SK-N-SH (cell line): Measurements from ENCODE around the gene TXN2. TPM values are rescaled to one million over a fixed set of nuclear protein-coding genes. Genes with fewer than 3 reads are reported as not detected.
A peak's percentile ranks its signal among the peaks of the same experiment; 100 is the strongest.

Experiments
- CTCF ChIA-PET: fragments of 300-600, 350-600 bp; formaldehyde crosslinking; extraction: SDS; loops from one replicate; lab custom pipeline; 2021; lab: Yijun Ruan, JAX
- POLR2A ChIA-PET: fragments of 350-600 bp; sonication (Branson Sonifier 250); formaldehyde crosslinking; extraction: SDS; loops from one replicate; lab custom pipeline; 2020; ENCODE audit warnings: antibody characterized with exemption, inconsistent platforms; lab: Yijun Ruan, JAX
- DNase-seq: peaks from one replicate; pipeline ENCODE4 v3.0.0; 2012
- H2AFZ ChIP-seq: fragments of 200-600 bp; sonication (generic); 2 replicates; pipeline ENCODE4 v1.8.1; 2016; ENCODE audit warnings: antibody characterized with exemption, mild to moderate bottlenecking, low read depth
- H3F3A ChIP-seq: fragments of 200-600 bp; sonication (generic); replicated peaks from 2 replicates; pipeline ENCODE3; 2016; ENCODE audit warnings: antibody characterized with exemption, mild to moderate bottlenecking; ENCODE audit not compliant: insufficient read depth
- H3K27ac ChIP-seq, 2 experiments: fragments of 200-500 bp in 1 of 2; fragments of 200-600 bp in 1 of 2; sonication (Bioruptor generic) in 1 of 2; sonication (generic), shearing (Covaris generic) in 1 of 2; 2 replicates each; pipeline versions ENCODE4 v1.5.1 to v1.6.1; 2014 to 2016; ENCODE audit warnings: low read depth in 2 of 2, inconsistent platforms in 1 of 2, low read length in 1 of 2, mild to moderate bottlenecking in 1 of 2, mixed read lengths in 1 of 2
- H3K27me3 ChIP-seq: fragments of 200-600 bp; sonication (generic), shearing (Covaris generic); 2 replicates; pipeline ENCODE4 v1.6.1; 2016; ENCODE audit warnings: mixed run types; ENCODE audit not compliant: insufficient read depth
- H3K36me3 ChIP-seq, 2 experiments: fragments of 200-500 bp in 1 of 2; fragments of 200-600 bp in 1 of 2; sonication (Bioruptor generic) in 1 of 2; sonication (generic) in 1 of 2; replicated peaks in 1 of 2; 2 replicates each; pipeline versions ENCODE3 to v1.5.1; 2014 to 2016; ENCODE audit warnings: low read length in 1 of 2, mild to moderate bottlenecking in 1 of 2; ENCODE audit not compliant: insufficient read depth in 2 of 2, control insufficient read depth in 1 of 2
- H3K4me1 ChIP-seq, 2 experiments: fragments of 200-500 bp in 1 of 2; fragments of 200-600 bp in 1 of 2; sonication (Bioruptor generic) in 1 of 2; sonication (generic), shearing (Covaris generic) in 1 of 2; 2 replicates each; pipeline versions ENCODE4 v1.5.1 to v1.6.1; 2014 to 2016; ENCODE audit warnings: low read depth in 1 of 2, low read length in 1 of 2, mixed run types in 1 of 2; ENCODE audit not compliant: insufficient read depth in 2 of 2, control insufficient read depth in 1 of 2
- H3K4me2 ChIP-seq: fragments of 200-600 bp; sonication (generic), shearing (Covaris generic); 2 replicates; pipeline ENCODE4 v1.6.1; 2017; ENCODE audit warnings: mixed run types
- H3K4me3 ChIP-seq, 2 experiments: fragments of 200-500 bp in 1 of 2; fragments of 200-600 bp in 1 of 2; sonication (Bioruptor generic) in 1 of 2; sonication (generic), shearing (Covaris generic) in 1 of 2; 2 replicates each; pipeline versions ENCODE4 v1.5.1 to v1.8.1; 2014 to 2016; ENCODE audit warnings: low read depth in 2 of 2, inconsistent platforms in 1 of 2, low read length in 1 of 2, mild to moderate bottlenecking in 1 of 2, mixed read lengths in 1 of 2, moderate library complexity in 1 of 2
- H3K79me2 ChIP-seq: fragments of 200-600 bp; sonication (generic); 2 replicates; pipeline ENCODE4 v1.8.1; 2017; ENCODE audit warnings: mild to moderate bottlenecking; ENCODE audit not compliant: insufficient read depth
- H3K9ac ChIP-seq: fragments of 200-600 bp; sonication (generic); 2 replicates; pipeline ENCODE4 v1.6.1; 2017; ENCODE audit warnings: mixed run types
- H3K9me2 ChIP-seq: fragments of 200-600 bp; sonication (generic); 2 replicates; pipeline ENCODE4 v1.6.1; 2017; ENCODE audit warnings: mixed run types
- H3K9me3 ChIP-seq: fragments of 200-600 bp; sonication (generic); 2 replicates; pipeline ENCODE4 v1.6.1; 2017; ENCODE audit warnings: mixed run types, mild to moderate bottlenecking, moderate library complexity
- H4K20me1 ChIP-seq: fragments of 200-600 bp; sonication (generic); 2 replicates; pipeline ENCODE4 v1.6.1; 2017; ENCODE audit warnings: mild to moderate bottlenecking, mixed run types; ENCODE audit not compliant: insufficient read depth
- GATA2 ChIP-seq: sonication (generic); formaldehyde crosslinking; IDR thresholded peaks from 2 replicates; pipeline ENCODE4 v1.5.0; 2020; ENCODE audit warnings: mild to moderate bottlenecking, missing genetic modification reagents
- NFIC ChIP-seq: IDR thresholded peaks from 2 replicates; pipeline ENCODE4 v1.4.0; 2012; ENCODE audit warnings: borderline replicate concordance
- NRF1 ChIP-seq: IDR thresholded peaks from 2 replicates; pipeline ENCODE4 v1.6.1; 2012; ENCODE audit warnings: low read depth, mild to moderate bottlenecking, low read length
- RFX5 ChIP-seq: IDR thresholded peaks from 2 replicates; pipeline ENCODE4 v1.6.1; 2012; ENCODE audit warnings: mild to moderate bottlenecking, improper control_type of control experiment, low read length
- RXRA ChIP-seq: IDR thresholded peaks from 2 replicates; pipeline ENCODE4 v1.4.0; 2012; ENCODE audit warnings: low read depth, mild to moderate bottlenecking, borderline replicate concordance
- SMC3 ChIP-seq: IDR thresholded peaks from 2 replicates; pipeline ENCODE4 v1.6.1; 2012; ENCODE audit warnings: low read depth, low read length, improper control_type of control experiment
- TCF12 ChIP-seq: IDR thresholded peaks from 2 replicates; pipeline ENCODE4 v1.4.0; 2012
- YY1 ChIP-seq: IDR thresholded peaks from 2 replicates; pipeline ENCODE4 v1.4.0; 2012; ENCODE audit warnings: low read depth, mild to moderate bottlenecking
- WGBS: methylation state at CpG from one replicate; pipeline ENCODE4 v1.1.6; 2017; ENCODE audit warnings: low lambda C conversion rate; 5-methylcytosine and 5-hydroxymethylcytosine counted together
- polyA plus RNA-seq, 3 experiments: library from polyadenylated mRNA; depleted of rRNA; stranded (reverse); fragments of >200 nt; gene quantifications; 2 replicates each; pipeline ENCODE4 v1.2.3, GENCODE V29; 2012
- TF ChIP-seq, protein P1 (sequence below): IDR thresholded peaks from 2 replicates; pipeline ENCODE4 v1.6.1; 2012; ENCODE audit warnings: mild to moderate bottlenecking, low read depth, low read length, moderate library complexity

The TXN2 gene
- polyA plus RNA-seq, 1 of the 3 experiments (the other 2 are of a cell fraction), result 251 TPM

DNA sequence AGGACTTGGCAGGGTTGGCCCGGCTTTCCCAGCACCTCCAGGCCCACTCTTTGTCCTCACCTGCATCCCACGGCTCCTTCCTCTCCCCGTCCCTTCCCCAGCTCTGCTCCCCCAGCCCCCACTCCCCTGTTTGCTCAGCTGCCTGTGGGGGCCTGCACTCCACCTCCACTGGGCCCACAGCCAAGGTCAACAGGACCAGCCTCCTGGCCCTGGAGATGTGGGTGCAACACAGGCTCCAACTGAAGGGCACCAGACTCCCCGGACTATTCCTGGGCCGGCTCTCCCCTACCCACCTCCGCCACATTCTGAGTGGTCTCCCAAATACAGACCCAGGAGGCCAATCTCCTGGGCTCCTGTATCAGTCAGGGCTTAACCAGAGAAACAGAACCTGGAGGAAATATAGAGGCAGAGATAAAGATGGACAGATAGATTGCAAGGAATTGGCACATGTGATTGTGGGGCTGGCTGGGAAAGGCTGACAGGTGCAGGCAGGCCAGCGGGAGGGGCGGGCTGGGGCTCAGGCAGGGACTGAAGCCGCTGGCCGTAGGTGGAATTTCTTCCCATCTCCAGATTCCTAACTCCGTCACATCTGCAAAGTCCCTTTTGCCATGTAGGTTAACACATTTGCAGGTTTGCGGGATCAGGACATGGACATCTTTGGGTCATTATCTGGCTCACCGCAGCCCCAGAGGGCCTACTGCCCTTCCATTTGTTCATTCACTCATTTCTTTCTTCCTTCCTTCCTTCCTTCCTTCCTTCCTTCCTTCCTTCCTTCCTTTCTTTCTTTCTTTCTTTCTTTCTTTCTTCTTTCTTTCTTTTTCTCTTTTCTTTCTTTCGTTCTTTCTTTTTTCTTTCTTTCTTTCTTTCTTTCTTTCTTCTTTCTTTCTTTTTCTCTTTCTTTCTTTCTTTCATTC, 47.9 kb downstream of the TXN2 start:
- Histone ChIP-seq H3K4me2 (peak overlapping the region; percentile 48; the same call in 1 of the 2 replicates), H3K9me3 (no peaks in the 10 kb centered on the region), H3K9ac (no peak overlapping the region), H3K4me1 (peaks cover 12 to 15% of the 10 kb centered on the region in 2 experiments; a peak in 3 of 4 replicates), H3K27ac (peak overlapping the region in 1 of 2 experiments; percentile 16; a peak in 1 of 4 replicates), H3F3A (peaks cover 6% of the 10 kb centered on the region), H4K20me1 (no peaks in the 10 kb centered on the region), H3K9me2 (no peaks in the 10 kb centered on the region), H3K79me2 (no peaks in the 10 kb centered on the region), H2AFZ (no peak overlapping the region), H3K27me3 (no peaks in the 10 kb centered on the region), H3K4me3 (no peak overlapping the region), H3K36me3 (no peaks in the 10 kb centered on the region)
- TF ChIP-seq RXRA, result no peak
- peak; percentile 74 for TF ChIP-seq NFIC
- peak; percentile 40; the same call in 1 of the 2 replicates for TF ChIP-seq GATA2 (CRISPR knock-in tag)
- peak; percentile 50; the same call in 1 of the 2 replicates for TF ChIP-seq TCF12
- ChIA-PET POLR2A (no interaction called here), CTCF (interaction anchor here (0.6 to 1.7 kb wide), 3 partner anchors 10 to 37 kb away, joined by 3 to 6 read pairs (median 5); no protein-coding TSS in a partner anchor)
- DNase-seq, result peak; percentile 62
- 61% methylated on average over 13 of the region's 14 CpGs for WGBS

DNA sequence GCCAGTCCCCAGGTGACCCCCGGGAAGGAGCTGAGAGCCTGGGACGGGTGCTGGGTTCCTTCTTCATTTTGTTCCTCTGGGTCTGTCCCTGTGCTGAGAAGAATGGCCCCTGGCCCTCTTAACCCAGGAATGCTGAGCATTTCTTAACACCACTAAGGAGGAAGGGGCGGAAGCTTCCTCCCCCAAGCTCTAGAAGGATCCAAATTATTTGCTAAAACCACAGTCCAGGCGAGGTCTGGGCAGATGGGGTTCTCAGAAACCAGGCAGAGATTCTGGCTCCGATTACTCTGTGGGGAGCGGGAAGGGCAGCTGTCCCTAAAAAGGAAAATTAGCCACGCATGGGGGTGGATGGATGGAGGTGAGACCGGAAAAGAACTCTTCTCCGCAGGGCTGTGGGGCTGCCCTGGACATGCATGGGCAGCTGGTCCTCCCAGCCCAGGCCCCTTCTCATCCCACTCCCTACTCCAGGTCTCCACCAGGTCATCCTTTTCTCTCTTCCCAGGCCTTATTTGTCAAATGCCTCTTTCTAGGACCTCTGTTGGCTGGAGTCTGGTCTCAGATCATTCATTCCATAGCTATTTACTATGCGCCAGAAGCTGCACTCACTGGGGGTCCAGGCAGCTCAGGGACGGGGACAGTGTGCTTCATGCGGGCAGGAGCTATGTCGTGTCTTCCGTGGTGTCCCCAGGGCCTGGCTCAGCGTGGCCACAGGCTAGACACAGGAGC, 48.7 kb downstream of the TXN2 start:
- Histone ChIP-seq H3K9me2 (no peaks in the 10 kb centered on the region), H3F3A (peaks cover 3% of the 10 kb centered on the region), H3K36me3 (no peaks in the 10 kb centered on the region), H3K9me3 (no peaks in the 10 kb centered on the region), H3K4me3 (no peak overlapping the region), H3K27ac (peak overlapping the region in 1 of 2 experiments; percentile 16; a peak in 1 of 4 replicates), H3K4me2 (peak overlapping the region; percentile 48; the same call in 1 of the 2 replicates), H3K4me1 (peaks cover 12 to 15% of the 10 kb centered on the region in 2 experiments; a peak in 3 of 4 replicates), H3K79me2 (no peaks in the 10 kb centered on the region), H3K9ac (no peak overlapping the region), H4K20me1 (no peaks in the 10 kb centered on the region), H2AFZ (no peak overlapping the region), H3K27me3 (no peaks in the 10 kb centered on the region)
- no peak for TF ChIP-seq RXRA
- no peak for TF ChIP-seq NRF1
- no peak for TF ChIP-seq RFX5
- no peak for TF ChIP-seq SMC3
- TF ChIP-seq YY1, result no peak
- TF ChIP-seq, protein P1, sequence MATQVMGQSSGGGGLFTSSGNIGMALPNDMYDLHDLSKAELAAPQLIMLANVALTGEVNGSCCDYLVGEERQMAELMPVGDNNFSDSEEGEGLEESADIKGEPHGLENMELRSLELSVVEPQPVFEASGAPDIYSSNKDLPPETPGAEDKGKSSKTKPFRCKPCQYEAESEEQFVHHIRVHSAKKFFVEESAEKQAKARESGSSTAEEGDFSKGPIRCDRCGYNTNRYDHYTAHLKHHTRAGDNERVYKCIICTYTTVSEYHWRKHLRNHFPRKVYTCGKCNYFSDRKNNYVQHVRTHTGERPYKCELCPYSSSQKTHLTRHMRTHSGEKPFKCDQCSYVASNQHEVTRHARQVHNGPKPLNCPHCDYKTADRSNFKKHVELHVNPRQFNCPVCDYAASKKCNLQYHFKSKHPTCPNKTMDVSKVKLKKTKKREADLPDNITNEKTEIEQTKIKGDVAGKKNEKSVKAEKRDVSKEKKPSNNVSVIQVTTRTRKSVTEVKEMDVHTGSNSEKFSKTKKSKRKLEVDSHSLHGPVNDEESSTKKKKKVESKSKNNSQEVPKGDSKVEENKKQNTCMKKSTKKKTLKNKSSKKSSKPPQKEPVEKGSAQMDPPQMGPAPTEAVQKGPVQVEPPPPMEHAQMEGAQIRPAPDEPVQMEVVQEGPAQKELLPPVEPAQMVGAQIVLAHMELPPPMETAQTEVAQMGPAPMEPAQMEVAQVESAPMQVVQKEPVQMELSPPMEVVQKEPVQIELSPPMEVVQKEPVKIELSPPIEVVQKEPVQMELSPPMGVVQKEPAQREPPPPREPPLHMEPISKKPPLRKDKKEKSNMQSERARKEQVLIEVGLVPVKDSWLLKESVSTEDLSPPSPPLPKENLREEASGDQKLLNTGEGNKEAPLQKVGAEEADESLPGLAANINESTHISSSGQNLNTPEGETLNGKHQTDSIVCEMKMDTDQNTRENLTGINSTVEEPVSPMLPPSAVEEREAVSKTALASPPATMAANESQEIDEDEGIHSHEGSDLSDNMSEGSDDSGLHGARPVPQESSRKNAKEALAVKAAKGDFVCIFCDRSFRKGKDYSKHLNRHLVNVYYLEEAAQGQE, result no peak
- DNase-seq, result no peak
- 85% methylated on average over 15 of the region's 15 CpGs for WGBS
- POLR2A ChIA-PET, result no interaction called here
- CTCF ChIA-PET, result interaction anchor here (0.6 to 1.7 kb wide), 3 partner anchors 9 to 38 kb away, joined by 3 to 6 read pairs (median 5); no protein-coding TSS in a partner anchor
